ENCODE measurements around the gene CCDC9.

CCDC9 gene

DNA sequence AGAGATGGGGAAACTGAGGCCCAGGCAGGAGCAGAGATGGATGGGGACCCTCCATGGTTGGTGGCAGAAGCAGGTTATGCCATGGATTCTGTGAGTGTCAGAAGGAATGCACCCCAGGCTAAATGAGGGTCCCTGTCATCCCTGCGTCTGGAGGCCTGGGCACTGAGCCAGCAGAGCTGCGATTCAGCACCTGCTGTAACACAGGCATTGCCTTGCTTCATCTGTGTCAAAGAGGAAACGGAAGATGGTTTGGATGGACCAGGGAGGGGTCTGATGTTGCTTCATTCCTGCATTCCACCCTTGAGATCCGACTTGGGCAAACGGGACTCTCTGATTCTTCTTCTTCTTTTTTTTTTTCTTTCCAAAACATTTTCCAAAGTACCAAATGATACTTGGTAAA, 54.5 kb downstream of the CCDC9 start:
- Histone ChIP-seq H3K27ac (ENCODE audit: low read depth, low read length) (no peak overlapping the region), H3K9ac (ENCODE audit: low read depth in 1 of 2, low read length in 2 of 2) (no peak overlapping the region), H3K27me3 (ENCODE audit: control insufficient read depth in 1 of 2, insufficient read depth in 2 of 2, low read length in 2 of 2) (no peaks in the 10 kb centered on the region), H3K4me3 (ENCODE audit: low read depth in 1 of 2, low read length in 2 of 2) (no peak overlapping the region), H3K36me3 (ENCODE audit: control insufficient read depth in 1 of 2, insufficient read depth in 2 of 2, low read length in 2 of 2) (no peaks in the 10 kb centered on the region), H3K4me1 (ENCODE audit: control insufficient read depth in 1 of 2, insufficient read depth in 2 of 2, low read length in 2 of 2) (no peaks in the 10 kb centered on the region), H3K9me3 (ENCODE audit: control insufficient read depth in 1 of 2, low read length in 2 of 2) (no peaks in the 10 kb centered on the region)

DNA sequence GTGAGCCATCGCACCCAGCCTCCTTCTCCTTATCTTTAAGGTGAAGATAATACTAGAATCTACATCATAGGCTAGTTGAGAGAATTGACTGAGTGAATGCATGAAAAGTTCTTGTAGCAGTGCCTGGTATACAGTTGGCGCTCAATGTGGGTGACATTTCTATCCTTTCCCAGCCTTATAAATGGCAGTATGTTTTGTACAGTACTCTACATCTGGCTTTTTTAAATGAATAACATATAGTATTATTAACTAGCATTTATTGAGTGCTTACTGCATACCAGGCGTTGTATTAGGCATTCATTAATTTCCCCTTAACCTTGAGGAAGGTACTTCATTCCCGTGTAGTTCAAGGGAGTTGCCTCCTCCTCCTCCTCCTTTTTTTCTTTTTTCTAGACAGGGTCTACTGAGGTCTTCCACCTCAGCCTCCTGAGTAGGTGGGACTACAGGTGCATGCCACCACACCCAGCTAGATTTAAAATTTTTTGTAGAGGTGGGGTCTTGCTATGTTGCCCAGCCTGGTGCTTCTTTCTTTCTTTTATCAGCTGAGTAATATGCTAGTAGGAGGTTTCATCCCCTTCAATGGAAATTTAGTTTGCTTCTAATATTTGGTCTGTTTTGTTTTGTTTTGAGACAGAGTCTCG, 56.2 kb downstream of the CCDC9 start:
- Histone ChIP-seq H3K4me1 (ENCODE audit: control insufficient read depth in 1 of 2, insufficient read depth in 2 of 2, low read length in 2 of 2) (no peaks in the 10 kb centered on the region), H3K4me3 (ENCODE audit: low read depth in 1 of 2, low read length in 2 of 2) (no peak overlapping the region), H3K9ac (ENCODE audit: low read depth in 1 of 2, low read length in 2 of 2) (no peak overlapping the region), H3K27me3 (ENCODE audit: control insufficient read depth in 1 of 2, insufficient read depth in 2 of 2, low read length in 2 of 2) (no peaks in the 10 kb centered on the region), H3K36me3 (ENCODE audit: control insufficient read depth in 1 of 2, insufficient read depth in 2 of 2, low read length in 2 of 2) (no peaks in the 10 kb centered on the region), H3K27ac (ENCODE audit: low read depth, low read length) (no peak overlapping the region), H3K9me3 (ENCODE audit: control insufficient read depth in 1 of 2, low read length in 2 of 2) (no peaks in the 10 kb centered on the region)

DNA sequence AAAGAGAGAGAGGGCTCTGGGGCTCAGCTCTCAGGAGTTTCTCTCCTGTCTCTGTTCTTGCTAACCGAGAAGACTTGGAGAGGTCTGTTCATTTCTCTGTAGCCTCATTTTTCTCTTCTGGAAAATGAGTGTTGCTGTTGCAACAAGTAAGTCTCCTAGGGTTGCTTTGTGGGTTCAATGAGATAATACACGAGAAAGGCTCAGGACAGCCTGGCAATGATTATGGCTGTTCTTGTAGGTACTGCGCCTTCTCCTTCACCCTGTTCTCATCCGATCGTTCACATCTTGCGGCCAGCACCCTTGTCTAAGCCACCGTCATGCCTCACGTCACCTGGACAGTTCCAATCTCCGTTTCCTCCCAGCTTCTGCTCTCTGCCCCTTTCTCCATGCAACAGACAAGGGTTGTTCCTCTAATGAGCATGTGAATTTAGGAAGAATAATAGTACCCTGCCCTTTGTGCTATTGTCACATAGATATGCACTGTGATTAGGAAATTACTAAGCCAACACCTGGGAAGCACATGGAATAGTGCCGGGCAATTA, 57.5 kb downstream of the CCDC9 start:
- no peaks in the 10 kb centered on the region for H3K4me1 ChIP-seq (ENCODE audit: control insufficient read depth in 1 of 2, insufficient read depth in 2 of 2, low read length in 2 of 2)
- no peak overlapping the region for H3K4me3 ChIP-seq (ENCODE audit: low read depth in 1 of 2, low read length in 2 of 2)
- no peak overlapping the region for H3K27ac ChIP-seq (ENCODE audit: low read depth, low read length)
- no peak overlapping the region for H3K9ac ChIP-seq (ENCODE audit: low read depth in 1 of 2, low read length in 2 of 2)
- H3K9me3 ChIP-seq (ENCODE audit: control insufficient read depth in 1 of 2, low read length in 2 of 2) = no peaks in the 10 kb centered on the region
- H3K27me3 ChIP-seq (ENCODE audit: control insufficient read depth in 1 of 2, insufficient read depth in 2 of 2, low read length in 2 of 2) = no peaks in the 10 kb centered on the region
- no peaks in the 10 kb centered on the region for H3K36me3 ChIP-seq (ENCODE audit: control insufficient read depth in 1 of 2, insufficient read depth in 2 of 2, low read length in 2 of 2)

DNA sequence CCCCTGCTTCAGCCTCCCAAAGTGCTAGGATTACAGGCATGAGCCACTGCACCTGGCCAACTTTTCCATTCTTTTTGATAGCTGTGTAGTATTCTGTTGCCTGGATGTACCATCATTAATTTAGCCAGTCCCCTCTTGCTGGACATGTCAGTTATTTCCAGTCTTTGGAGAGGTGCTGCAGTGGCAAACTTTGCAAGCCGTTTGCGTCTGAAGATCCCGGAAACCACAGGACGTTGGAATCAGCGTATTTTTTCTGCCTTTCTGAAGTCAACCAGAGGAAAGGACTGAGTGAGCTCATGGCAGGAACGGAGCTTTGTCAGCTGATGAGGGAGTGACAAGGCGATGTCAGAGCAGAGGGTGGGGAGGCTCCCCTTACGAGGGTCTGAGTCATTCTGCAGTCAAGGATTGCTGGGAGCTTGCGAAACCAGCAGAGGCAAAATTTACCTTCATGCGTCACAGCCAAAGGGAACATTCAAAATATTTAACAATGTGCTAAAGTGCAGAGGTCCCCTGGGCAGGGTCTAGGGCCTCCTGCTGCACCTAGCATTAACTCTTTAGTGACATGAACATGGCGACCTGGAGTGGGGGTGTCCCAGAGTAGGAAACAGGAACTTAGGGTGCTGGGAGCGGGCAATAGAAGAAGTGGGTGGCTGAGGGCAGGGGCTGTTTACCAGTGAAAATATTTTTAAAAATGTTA, 58.9 kb downstream of the CCDC9 start:
- Histone ChIP-seq H3K27ac (ENCODE audit: low read depth, low read length) (no peak overlapping the region), H3K4me1 (ENCODE audit: control insufficient read depth in 1 of 2, insufficient read depth in 2 of 2, low read length in 2 of 2) (no peaks in the 10 kb centered on the region), H3K36me3 (ENCODE audit: control insufficient read depth in 1 of 2, insufficient read depth in 2 of 2, low read length in 2 of 2) (no peaks in the 10 kb centered on the region), H3K9ac (ENCODE audit: low read depth in 1 of 2, low read length in 2 of 2) (no peak overlapping the region), H3K4me3 (ENCODE audit: low read depth in 1 of 2, low read length in 2 of 2) (no peak overlapping the region), H3K27me3 (ENCODE audit: control insufficient read depth in 1 of 2, insufficient read depth in 2 of 2, low read length in 2 of 2) (peaks cover 0 to 4% of the 10 kb centered on the region in 2 donors), H3K9me3 (ENCODE audit: control insufficient read depth in 1 of 2, low read length in 2 of 2) (no peaks in the 10 kb centered on the region)

DNA sequence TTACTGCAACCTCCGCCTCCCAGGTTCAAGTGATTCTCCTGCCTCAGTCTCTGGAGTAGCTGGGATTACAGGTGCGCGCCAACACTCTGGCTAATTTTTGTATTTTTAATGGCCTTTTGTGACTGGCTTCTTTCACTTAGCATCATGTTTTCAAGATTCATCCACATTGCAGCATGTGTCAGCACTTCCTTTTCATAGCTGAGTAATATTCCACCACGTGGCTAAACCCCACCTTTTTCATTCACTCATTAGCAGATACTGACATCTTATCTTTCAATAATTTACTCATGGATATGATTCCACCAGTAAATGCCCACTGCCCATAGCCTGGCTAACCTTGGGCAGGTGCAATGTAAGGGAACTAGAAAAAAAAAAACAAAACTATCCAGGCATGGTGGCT, 60.2 kb downstream of the CCDC9 start:
- Histone ChIP-seq H3K9ac (ENCODE audit: low read depth in 1 of 2, low read length in 2 of 2) (no peak overlapping the region), H3K4me1 (ENCODE audit: control insufficient read depth in 1 of 2, insufficient read depth in 2 of 2, low read length in 2 of 2) (no peaks in the 10 kb centered on the region)

GRCh38 chr19:47319923-47320871, 63.9 kb downstream of the CCDC9 start:
- Histone ChIP-seq H3K27ac (ENCODE audit: low read depth, low read length) (no peak overlapping the region), H3K4me1 (ENCODE audit: control insufficient read depth in 1 of 2, insufficient read depth in 2 of 2, low read length in 2 of 2) (peaks cover 0 to 3% of the 10 kb centered on the region in 2 donors), H3K4me3 (ENCODE audit: low read depth in 1 of 2, low read length in 2 of 2) (no peak overlapping the region), H3K9ac (ENCODE audit: low read depth in 1 of 2, low read length in 2 of 2) (no peak overlapping the region), H3K9me3 (ENCODE audit: control insufficient read depth in 1 of 2, low read length in 2 of 2) (no peaks in the 10 kb centered on the region), H3K36me3 (ENCODE audit: control insufficient read depth in 1 of 2, insufficient read depth in 2 of 2, low read length in 2 of 2) (no peaks in the 10 kb centered on the region), H3K27me3 (ENCODE audit: control insufficient read depth in 1 of 2, insufficient read depth in 2 of 2, low read length in 2 of 2) (peaks cover 0 to 4% of the 10 kb centered on the region in 2 donors)

More for the DNA sequence above, 60.2 kb downstream of the CCDC9 start:
- H3K27ac ChIP-seq (ENCODE audit: low read depth, low read length) = no peak overlapping the region
- no peaks in the 10 kb centered on the region for H3K9me3 ChIP-seq (ENCODE audit: control insufficient read depth in 1 of 2, low read length in 2 of 2)
- no peak overlapping the region for H3K4me3 ChIP-seq (ENCODE audit: low read depth in 1 of 2, low read length in 2 of 2)
- no peaks in the 10 kb centered on the region for H3K36me3 ChIP-seq (ENCODE audit: control insufficient read depth in 1 of 2, insufficient read depth in 2 of 2, low read length in 2 of 2)
- H3K27me3 ChIP-seq (ENCODE audit: control insufficient read depth in 1 of 2, insufficient read depth in 2 of 2, low read length in 2 of 2) = peaks cover 0 to 4% of the 10 kb centered on the region in 2 donors
